HUES64 (cell line): ENCODE results near the gene TMEFF1.

ENCODE experiments used
- H3K27ac ChIP-seq: 2 replicates; pipeline ENCODE4 v1.7.0; 2013; ENCODE audit warnings: low read depth, low read length, inconsistent platforms
- H3K27me3 ChIP-seq: 2 replicates; pipeline ENCODE4 v1.6.1; 2013; ENCODE audit warnings: mild to moderate bottlenecking, low read length; ENCODE audit not compliant: insufficient read depth
- H3K36me3 ChIP-seq: 2 replicates; pipeline ENCODE4 v1.6.1; 2013; ENCODE audit warnings: mild to moderate bottlenecking, low read length; ENCODE audit not compliant: insufficient read depth
- H3K4me1 ChIP-seq: 2 replicates; pipeline ENCODE4 v1.6.1; 2013; ENCODE audit warnings: mild to moderate bottlenecking, low read length, moderate library complexity; ENCODE audit not compliant: insufficient read depth
- H3K4me3 ChIP-seq: 2 replicates; pipeline ENCODE4 v1.5.1; 2013; ENCODE audit warnings: mild to moderate bottlenecking, low read length, moderate library complexity
- H3K9ac ChIP-seq: 2 replicates; pipeline ENCODE4 v1.6.1; 2013; ENCODE audit warnings: mild to moderate bottlenecking, low read depth, low read length
- H3K9me3 ChIP-seq: 2 replicates; pipeline ENCODE4 v1.6.1; 2013; ENCODE audit warnings: low read depth, low read length; ENCODE audit not compliant: insufficient read depth
- whole genome bisulfite sequencing: fragments of 150-250, 120-280 bp; methylation state at CpG from one replicate; pipeline ENCODE4 v1.1.7; 2013; ENCODE audit warnings: missing lambda C conversion rate; 5-methylcytosine and 5-hydroxymethylcytosine counted together

Gene TMEFF1

GRCh38 chr9:100452894-100453293 lies 20.1 kb upstream of the TMEFF1 start:
- Histone ChIP-seq H3K27me3 (no peaks in the 10 kb centered on the region), H3K9me3 (no peaks in the 10 kb centered on the region), H3K27ac (no peak overlapping the region), H3K9ac (no peak overlapping the region), H3K36me3 (peaks cover 48% of the 10 kb centered on the region), H3K4me3 (no peak overlapping the region), H3K4me1 (no peaks in the 10 kb centered on the region)
- 97% methylated on average over 2 of the region's 2 CpGs for WGBS

GRCh38 chr9:100455470-100455869 lies 17.5 kb upstream of the TMEFF1 start:
- Histone ChIP-seq H3K4me1 (no peaks in the 10 kb centered on the region), H3K9me3 (no peaks in the 10 kb centered on the region), H3K27ac (no peak overlapping the region), H3K4me3 (no peak overlapping the region), H3K36me3 (peaks cover 37% of the 10 kb centered on the region), H3K27me3 (no peaks in the 10 kb centered on the region), H3K9ac (no peak overlapping the region)

GRCh38 chr9:100457517-100457916 lies 15.4 kb upstream of the TMEFF1 start:
- H3K9ac ChIP-seq: no peak overlapping the region
- H3K4me3 ChIP-seq: no peak overlapping the region
- no peaks in the 10 kb centered on the region for H3K9me3 ChIP-seq
- peaks cover 18% of the 10 kb centered on the region for H3K36me3 ChIP-seq
- no peaks in the 10 kb centered on the region for H3K27me3 ChIP-seq
- 100% methylated on average over 1 of the region's 1 CpG for WGBS
- H3K27ac ChIP-seq: no peak overlapping the region
- H3K4me1 ChIP-seq: peaks cover 4% of the 10 kb centered on the region; the same call in 1 of the 2 replicates

GRCh38 chr9:100459963-100460362 lies 13.0 kb upstream of the TMEFF1 start:
- no peaks in the 10 kb centered on the region for H3K9me3 ChIP-seq
- H3K27ac ChIP-seq: no peak overlapping the region
- WGBS: 80% methylated on average over 2 of the region's 2 CpGs
- H3K4me3 ChIP-seq: no peak overlapping the region
- H3K27me3 ChIP-seq: no peaks in the 10 kb centered on the region
- no peaks in the 10 kb centered on the region for H3K36me3 ChIP-seq
- peaks cover 7% of the 10 kb centered on the region; the same call in 1 of the 2 replicates for H3K4me1 ChIP-seq
- no peak overlapping the region for H3K9ac ChIP-seq

- no peak overlapping the region for H3K4me3 ChIP-seq
- no peaks in the 10 kb centered on the region for H3K9me3 ChIP-seq
- WGBS: 100% methylated on average over 1 of the region's 2 CpGs
- H3K36me3 ChIP-seq: no peaks in the 10 kb centered on the region
- H3K4me1 ChIP-seq: peaks cover 10% of the 10 kb centered on the region; the same call in 1 of the 2 replicates
- no peaks in the 10 kb centered on the region for H3K27me3 ChIP-seq
- no peak overlapping the region for H3K27ac ChIP-seq
- no peak overlapping the region for H3K9ac ChIP-seq
Measured at GRCh38 chr9:100465274-100465673, 7.7 kb upstream of the TMEFF1 start.

GRCh38 chr9:100465761-100466160 lies 7.2 kb upstream of the TMEFF1 start:
- Histone ChIP-seq H3K36me3 (no peaks in the 10 kb centered on the region), H3K27me3 (no peaks in the 10 kb centered on the region), H3K4me1 (peaks cover 10% of the 10 kb centered on the region; the same call in 1 of the 2 replicates), H3K4me3 (no peak overlapping the region), H3K9ac (no peak overlapping the region), H3K9me3 (no peaks in the 10 kb centered on the region), H3K27ac (no peak overlapping the region)
- 100% methylated on average over 1 of the region's 1 CpG for WGBS

- H3K4me1 ChIP-seq: peaks cover 10% of the 10 kb centered on the region; the same call in 1 of the 2 replicates
- H3K4me3 ChIP-seq: no peak overlapping the region
- no peak overlapping the region for H3K9ac ChIP-seq
- no peaks in the 10 kb centered on the region for H3K9me3 ChIP-seq
- WGBS: 100% methylated on average over 2 of the region's 2 CpGs
- H3K27me3 ChIP-seq: no peaks in the 10 kb centered on the region
- no peaks in the 10 kb centered on the region for H3K36me3 ChIP-seq
- no peak overlapping the region for H3K27ac ChIP-seq
Measured at GRCh38 chr9:100466171-100466828, 6.6 kb upstream of the TMEFF1 start.

- Histone ChIP-seq H3K36me3 (no peaks in the 10 kb centered on the region), H3K4me1 (peaks cover 10% of the 10 kb centered on the region; the same call in 1 of the 2 replicates), H3K9ac (no peak overlapping the region), H3K27ac (no peak overlapping the region), H3K27me3 (no peaks in the 10 kb centered on the region), H3K9me3 (no peaks in the 10 kb centered on the region), H3K4me3 (no peak overlapping the region)
- WGBS: no CpG with 5 or more reads among the region's 1 CpG
Measured at GRCh38 chr9:100466829-100467221, 6.1 kb upstream of the TMEFF1 start.

- H3K27ac ChIP-seq: no peak overlapping the region
- no peak overlapping the region for H3K9ac ChIP-seq
- H3K4me1 ChIP-seq: peaks cover 11% of the 10 kb centered on the region
- H3K9me3 ChIP-seq: no peaks in the 10 kb centered on the region
- no peaks in the 10 kb centered on the region for H3K36me3 ChIP-seq
- 94% methylated on average over 6 of the region's 6 CpGs for WGBS
- H3K27me3 ChIP-seq: no peaks in the 10 kb centered on the region
- no peak overlapping the region for H3K4me3 ChIP-seq
Measured at GRCh38 chr9:100468041-100468440, 4.9 kb upstream of the TMEFF1 start.

GRCh38 chr9:100472268-100472667 lies 681 bp upstream of the TMEFF1 start:
- Histone ChIP-seq H3K9ac (peak overlapping the region; percentile 22; the same call in 1 of the 2 replicates), H3K36me3 (no peaks in the 10 kb centered on the region), H3K27me3 (no peaks in the 10 kb centered on the region), H3K4me1 (peaks cover 23% of the 10 kb centered on the region), H3K27ac (peak overlapping the region; percentile 66; the same call in 1 of the 2 replicates), H3K9me3 (no peaks in the 10 kb centered on the region), H3K4me3 (peak overlapping the region; percentile 67)
- 0% methylated on average over 1 of the region's 3 CpGs for WGBS

- no peaks in the 10 kb centered on the region for H3K27me3 ChIP-seq
- no peaks in the 10 kb centered on the region for H3K9me3 ChIP-seq
- H3K9ac ChIP-seq: peak overlapping the region; percentile 93
- H3K4me1 ChIP-seq: peaks cover 23% of the 10 kb centered on the region
- WGBS: under 1% methylated on average over 108 of the region's 108 CpGs
- no peaks in the 10 kb centered on the region for H3K36me3 ChIP-seq
- H3K27ac ChIP-seq: peak overlapping the region; percentile 71
- H3K4me3 ChIP-seq: peak overlapping the region; percentile 67
Measured at GRCh38 chr9:100473276-100474081, 530 bp downstream of the TMEFF1 start.
